Endothelial cell (in vitro differentiated cells): ENCODE measurements around the gene COG5. TPM values are rescaled to one million over a fixed set of nuclear protein-coding genes. Genes with fewer than 3 reads are reported as not detected.
"Not testable (repeated sequence)": the region's sequence is repeated elsewhere in the genome, so short reads cannot be mapped to it uniquely, and the experiment has no call there.

ENCODE experiments used
- DNase-seq: peaks from one replicate; pipeline ENCODE4 v3.0.0; 2021; ENCODE audit warnings: low spot score
- H3K27ac Mint-ChIP-seq: one replicate; pipeline ENCODE4 v1.8.0; 2021; ENCODE audit warnings: mixed read lengths, inconsistent platforms; ENCODE audit not compliant: unreplicated experiment
- H3K27me3 Mint-ChIP-seq: one replicate; pipeline ENCODE4 v1.8.0; 2021; ENCODE audit warnings: mild to moderate bottlenecking, moderate library complexity, mixed read lengths, inconsistent platforms; ENCODE audit not compliant: unreplicated experiment
- H3K36me3 Mint-ChIP-seq: one replicate; pipeline ENCODE4 v1.8.0; 2021; ENCODE audit warnings: mild to moderate bottlenecking, low read depth, mixed read lengths, inconsistent platforms; ENCODE audit not compliant: unreplicated experiment
- H3K4me1 Mint-ChIP-seq: one replicate; pipeline ENCODE4 v1.8.0; 2021; ENCODE audit warnings: mild to moderate bottlenecking, mixed read lengths, inconsistent platforms; ENCODE audit not compliant: unreplicated experiment
- H3K4me3 Mint-ChIP-seq: one replicate; pipeline ENCODE4 v1.8.0; 2021; ENCODE audit warnings: mild to moderate bottlenecking, mixed read lengths, inconsistent platforms; ENCODE audit not compliant: unreplicated experiment
- H3K9me3 Mint-ChIP-seq: one replicate; pipeline ENCODE4 v1.8.0; 2021; ENCODE audit warnings: mixed read lengths, inconsistent platforms; ENCODE audit not compliant: unreplicated experiment
- total RNA-seq: library from RNA; stranded (reverse); fragmentation: NEBNext Ultra II Directional; extraction: Animal tissue kit (Norgen Biotek cat#: 25700); gene quantifications from one replicate; pipeline ENCODE4 v1.2.1, GENCODE V29; 2021; ENCODE audit not compliant: unreplicated experiment
- TF ChIP-seq, protein P1 (sequence below): fragments of 200-600 bp; sonication (generic); IDR thresholded peaks from one replicate; pipeline ENCODE4 v1.5.0; 2021; ENCODE audit warnings: antibody characterized with exemption; ENCODE audit not compliant: unreplicated experiment

The COG5 gene
- total RNA-seq, 1 donor from 2014 or later, result 26.7 TPM

DNA sequence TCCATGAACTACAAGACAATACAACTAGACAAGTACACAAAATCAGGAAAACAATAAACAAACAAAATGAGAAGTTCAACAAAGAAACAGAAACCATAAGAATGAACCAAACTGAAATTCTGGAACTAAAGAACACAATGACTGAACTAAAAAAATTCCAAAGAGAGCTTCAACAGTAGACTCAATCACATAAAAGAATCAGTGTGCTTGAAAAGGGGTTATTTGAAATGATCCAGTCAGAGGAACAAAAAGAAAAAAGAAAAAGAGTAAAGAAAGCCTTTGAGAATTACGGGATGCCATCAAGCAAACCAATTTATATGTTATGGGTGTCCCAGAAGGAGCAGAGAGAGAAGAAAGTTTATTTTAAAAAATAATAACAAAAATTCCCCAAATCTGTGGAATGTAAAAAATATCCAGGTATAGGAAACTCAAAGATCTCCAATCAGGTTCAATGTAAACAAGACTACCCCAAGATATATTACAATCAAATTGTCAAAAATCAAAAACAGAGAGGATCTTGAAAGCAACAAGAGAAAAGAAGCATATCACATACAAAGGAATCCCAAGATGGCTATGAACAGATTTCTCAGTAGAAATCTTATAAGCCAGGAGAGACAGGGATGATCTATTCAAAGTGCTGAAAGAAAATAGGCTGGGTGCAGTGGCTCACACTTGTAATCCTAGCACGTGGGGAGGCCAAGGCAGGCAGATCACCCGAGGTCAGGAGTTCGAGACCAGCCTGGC, 18.7 kb downstream of the COG5 start:
- H3K36me3 Mint-ChIP-seq, result peaks cover 45% of the 10 kb centered on the region
- H3K27me3 Mint-ChIP-seq, result no peaks in the 10 kb centered on the region
- no peaks in the 10 kb centered on the region for H3K9me3 Mint-ChIP-seq
- DNase-seq, result no peak
- H3K27ac Mint-ChIP-seq, result no peak overlapping the region
- TF ChIP-seq, protein P1, sequence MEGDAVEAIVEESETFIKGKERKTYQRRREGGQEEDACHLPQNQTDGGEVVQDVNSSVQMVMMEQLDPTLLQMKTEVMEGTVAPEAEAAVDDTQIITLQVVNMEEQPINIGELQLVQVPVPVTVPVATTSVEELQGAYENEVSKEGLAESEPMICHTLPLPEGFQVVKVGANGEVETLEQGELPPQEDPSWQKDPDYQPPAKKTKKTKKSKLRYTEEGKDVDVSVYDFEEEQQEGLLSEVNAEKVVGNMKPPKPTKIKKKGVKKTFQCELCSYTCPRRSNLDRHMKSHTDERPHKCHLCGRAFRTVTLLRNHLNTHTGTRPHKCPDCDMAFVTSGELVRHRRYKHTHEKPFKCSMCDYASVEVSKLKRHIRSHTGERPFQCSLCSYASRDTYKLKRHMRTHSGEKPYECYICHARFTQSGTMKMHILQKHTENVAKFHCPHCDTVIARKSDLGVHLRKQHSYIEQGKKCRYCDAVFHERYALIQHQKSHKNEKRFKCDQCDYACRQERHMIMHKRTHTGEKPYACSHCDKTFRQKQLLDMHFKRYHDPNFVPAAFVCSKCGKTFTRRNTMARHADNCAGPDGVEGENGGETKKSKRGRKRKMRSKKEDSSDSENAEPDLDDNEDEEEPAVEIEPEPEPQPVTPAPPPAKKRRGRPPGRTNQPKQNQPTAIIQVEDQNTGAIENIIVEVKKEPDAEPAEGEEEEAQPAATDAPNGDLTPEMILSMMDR, result no peak
- H3K4me3 Mint-ChIP-seq, result peak overlapping the region; percentile 84
- peaks cover 6% of the 10 kb centered on the region for H3K4me1 Mint-ChIP-seq

- Mint-ChIP-seq H3K4me3 (peak overlapping the region; percentile 22), H3K27ac (no peak overlapping the region), H3K4me1 (peaks cover 13% of the 10 kb centered on the region), H3K9me3 (no peaks in the 10 kb centered on the region), H3K36me3 (peaks cover 40% of the 10 kb centered on the region), H3K27me3 (no peaks in the 10 kb centered on the region)
- TF ChIP-seq, protein P1, result no peak
- no peak for DNase-seq
Measured at GRCh38 chr7:107543338-107543993, 20.3 kb downstream of the COG5 start.

DNA sequence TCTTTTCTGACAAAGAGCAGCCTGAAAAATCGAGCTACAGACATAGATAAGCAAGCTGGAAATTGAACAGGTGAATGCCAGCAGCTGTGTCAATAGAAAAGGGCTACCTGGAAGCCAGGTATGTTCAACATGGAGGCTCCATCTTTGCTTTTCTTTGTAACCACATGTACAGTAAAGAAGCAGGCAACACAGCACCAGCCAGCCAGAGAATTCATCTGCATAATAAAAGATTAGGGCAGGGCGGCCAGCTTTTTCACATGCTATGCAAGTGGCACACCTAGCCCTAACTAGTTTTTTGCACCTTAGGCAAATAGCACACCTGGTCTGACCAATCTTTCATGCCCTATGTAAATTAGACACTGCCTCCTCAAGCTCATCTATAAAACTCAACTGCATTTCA, 25.7 kb downstream of the COG5 start:
- H3K36me3 Mint-ChIP-seq, result peaks cover 32% of the 10 kb centered on the region

GRCh38 chr7:107537228-107537627, 26.5 kb downstream of the COG5 start:
- not testable (repeated sequence) for DNase-seq, H3K27me3 Mint-ChIP-seq, H3K4me3 Mint-ChIP-seq, H3K27ac Mint-ChIP-seq, H3K4me1 Mint-ChIP-seq, H3K9me3 Mint-ChIP-seq
- peaks cover 30% of the 10 kb centered on the region for H3K36me3 Mint-ChIP-seq

More for the DNA sequence above, 25.7 kb downstream of the COG5 start:
- Mint-ChIP-seq H3K27ac (no peak overlapping the region), H3K27me3 (no peaks in the 10 kb centered on the region), H3K4me1 (peaks cover 8% of the 10 kb centered on the region), H3K4me3 (no peak overlapping the region), H3K9me3 (no peaks in the 10 kb centered on the region)
- DNase-seq, result no peak
- TF ChIP-seq, protein P1, result no peak

DNA sequence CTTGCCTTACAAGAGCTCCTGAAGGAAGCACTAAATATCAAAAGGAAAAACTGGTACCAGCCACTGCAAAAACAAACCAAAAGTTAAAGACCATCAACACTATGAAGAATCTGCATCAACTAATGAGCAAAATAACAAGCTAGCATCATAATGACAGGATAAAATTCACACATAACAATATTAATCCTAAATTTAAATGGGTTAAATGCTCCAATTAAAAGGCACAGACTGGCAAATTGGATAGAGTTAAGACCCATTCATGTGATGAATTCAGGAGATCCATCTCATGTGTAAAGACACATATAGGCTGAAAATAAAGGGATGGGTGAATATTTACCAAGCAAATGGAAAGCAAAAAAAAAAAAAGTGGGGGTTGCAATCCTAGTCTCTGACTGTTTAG, 29.6 kb downstream of the COG5 start:
- TF ChIP-seq, protein P1, result no peak
- no peak overlapping the region for H3K4me3 Mint-ChIP-seq

More for the DNA sequence above, 29.6 kb downstream of the COG5 start:
- H3K9me3 Mint-ChIP-seq, result no peaks in the 10 kb centered on the region
- H3K27ac Mint-ChIP-seq, result no peak overlapping the region
- H3K36me3 Mint-ChIP-seq, result peaks cover 30% of the 10 kb centered on the region
- peaks cover 3% of the 10 kb centered on the region for H3K4me1 Mint-ChIP-seq
- DNase-seq, result no peak
- no peaks in the 10 kb centered on the region for H3K27me3 Mint-ChIP-seq
